ENCODE data around the gene LRRC18.

Gene LRRC18

GRCh38 chr10:48932831-48933664, 6.6 kb downstream of the LRRC18 start:
- no peak overlapping the region for H3K4me3 ChIP-seq (ENCODE audit: low read depth, low read length)
- no peak for TF ChIP-seq CTCF (IDR thresholded peaks at IDR 0.05; ENCODE audit: borderline replicate concordance, insufficient read depth, low read depth, low read length)

GRCh38 chr10:48931188-48931587, 8.5 kb downstream of the LRRC18 start:
- no peak overlapping the region for H3K4me3 ChIP-seq (ENCODE audit: low read depth, low read length)
- no peak for TF ChIP-seq CTCF (IDR thresholded peaks at IDR 0.05; ENCODE audit: borderline replicate concordance, insufficient read depth, low read depth, low read length)

GRCh38 chr10:48929413-48929990, 10.1 kb downstream of the LRRC18 start:
- no peak overlapping the region for H3K4me3 ChIP-seq (ENCODE audit: low read depth, low read length)
- TF ChIP-seq CTCF (IDR thresholded peaks at IDR 0.05; ENCODE audit: borderline replicate concordance, insufficient read depth, low read depth, low read length), result no peak

- no peak for TF ChIP-seq CTCF (IDR thresholded peaks at IDR 0.05; ENCODE audit: borderline replicate concordance, insufficient read depth, low read depth, low read length)
- no peak overlapping the region for H3K4me3 ChIP-seq (ENCODE audit: low read depth, low read length)
These were observed 12.7 kb downstream of the LRRC18 start for GRCh38 chr10:48926764-48927540.

- no peak for TF ChIP-seq CTCF (IDR thresholded peaks at IDR 0.05; ENCODE audit: borderline replicate concordance, insufficient read depth, low read depth, low read length)
- H3K4me3 ChIP-seq (ENCODE audit: low read depth, low read length), result no peak overlapping the region
These were observed 13.4 kb downstream of the LRRC18 start for GRCh38 chr10:48926255-48926654.

GRCh38 chr10:48924988-48925387, 14.7 kb downstream of the LRRC18 start:
- TF ChIP-seq CTCF (IDR thresholded peaks at IDR 0.05; ENCODE audit: borderline replicate concordance, insufficient read depth, low read depth, low read length), result no peak
- H3K4me3 ChIP-seq (ENCODE audit: low read depth, low read length), result no peak overlapping the region

Data from GM12875 (cell line).